Astrocyte of the spinal cord (primary cell): ENCODE measurements around the gene SHROOM2.
A peak's percentile ranks its signal among the peaks of the same experiment; 100 is the strongest.

Experiments used
- DNase-seq: peaks from one replicate; pipeline ENCODE4 v3.0.0; 2011; ENCODE audit warnings: low read depth, low spot score
- H3K4me3 ChIP-seq: 2 replicates; pipeline ENCODE4 v1.5.1; 2011; ENCODE audit warnings: low read depth, mild to moderate bottlenecking, low read length, moderate library complexity
- in situ Hi-C: cut with HindIII; loops from 2 replicates; pipeline ENCODE4 v1.10.0; 2017; ENCODE audit warnings: low sequenced_read_pairs
- TF ChIP-seq, protein P1 (sequence below): IDR thresholded peaks from 2 replicates; pipeline ENCODE4 v1.5.1; 2012; ENCODE audit warnings: low read depth, mild to moderate bottlenecking, low read length, inconsistent platforms

Gene SHROOM2

DNA sequence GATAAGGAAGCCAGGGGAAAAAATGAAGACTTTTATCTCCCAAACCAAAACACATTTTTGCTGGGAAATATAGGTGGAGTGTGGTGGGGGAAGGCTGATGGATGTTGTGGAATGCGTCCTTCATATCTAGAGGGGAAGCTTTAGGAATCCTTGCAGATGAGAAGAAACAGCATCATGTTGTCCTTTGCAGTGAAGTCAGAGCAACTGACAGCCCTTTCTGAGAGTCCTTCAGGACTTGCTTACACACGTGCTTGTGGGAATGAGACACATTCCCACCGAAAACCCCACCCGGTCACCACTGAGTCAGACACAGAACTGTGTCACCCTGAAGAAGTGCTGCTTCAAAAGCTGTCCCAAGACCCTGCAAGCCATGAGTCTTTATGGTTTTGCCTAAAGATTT lies 81.5 kb downstream of the SHROOM2 start:
- DNase-seq = no peak
- TF ChIP-seq, protein P1, sequence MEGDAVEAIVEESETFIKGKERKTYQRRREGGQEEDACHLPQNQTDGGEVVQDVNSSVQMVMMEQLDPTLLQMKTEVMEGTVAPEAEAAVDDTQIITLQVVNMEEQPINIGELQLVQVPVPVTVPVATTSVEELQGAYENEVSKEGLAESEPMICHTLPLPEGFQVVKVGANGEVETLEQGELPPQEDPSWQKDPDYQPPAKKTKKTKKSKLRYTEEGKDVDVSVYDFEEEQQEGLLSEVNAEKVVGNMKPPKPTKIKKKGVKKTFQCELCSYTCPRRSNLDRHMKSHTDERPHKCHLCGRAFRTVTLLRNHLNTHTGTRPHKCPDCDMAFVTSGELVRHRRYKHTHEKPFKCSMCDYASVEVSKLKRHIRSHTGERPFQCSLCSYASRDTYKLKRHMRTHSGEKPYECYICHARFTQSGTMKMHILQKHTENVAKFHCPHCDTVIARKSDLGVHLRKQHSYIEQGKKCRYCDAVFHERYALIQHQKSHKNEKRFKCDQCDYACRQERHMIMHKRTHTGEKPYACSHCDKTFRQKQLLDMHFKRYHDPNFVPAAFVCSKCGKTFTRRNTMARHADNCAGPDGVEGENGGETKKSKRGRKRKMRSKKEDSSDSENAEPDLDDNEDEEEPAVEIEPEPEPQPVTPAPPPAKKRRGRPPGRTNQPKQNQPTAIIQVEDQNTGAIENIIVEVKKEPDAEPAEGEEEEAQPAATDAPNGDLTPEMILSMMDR = no peak
- no peak overlapping the region for H3K4me3 ChIP-seq
- in situ Hi-C loops = no loop called here

DNA sequence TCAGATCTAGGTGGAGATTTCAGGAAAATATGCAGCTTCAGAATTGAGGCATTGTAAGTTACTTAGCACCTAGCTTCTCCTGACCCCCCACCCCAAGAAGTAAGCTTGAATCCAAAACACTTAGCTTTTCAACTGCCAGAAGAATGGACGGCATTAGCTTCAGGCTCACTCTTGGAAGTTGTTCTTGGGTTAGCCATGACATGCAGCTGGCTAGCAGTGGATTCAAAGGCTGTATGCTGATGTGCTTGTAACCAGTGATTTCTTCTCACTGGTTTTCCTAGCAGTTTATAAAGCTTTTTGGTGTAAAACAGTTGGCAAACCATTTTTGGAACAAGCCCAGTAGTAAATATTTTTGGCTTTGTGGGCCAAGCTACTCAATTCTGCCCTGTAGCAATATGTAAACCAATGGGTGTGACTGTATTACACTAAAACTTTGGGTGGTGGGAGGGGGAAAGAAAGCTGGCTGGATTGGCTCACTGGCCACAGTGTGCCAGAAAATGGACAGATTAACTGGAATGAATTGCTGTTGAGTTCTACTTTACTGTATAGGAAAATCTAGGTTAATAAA lies 85.6 kb downstream of the SHROOM2 start:
- in situ Hi-C loops = no loop called here
- no peak for DNase-seq
- no peak overlapping the region for H3K4me3 ChIP-seq
- TF ChIP-seq, protein P1 = no peak

DNA sequence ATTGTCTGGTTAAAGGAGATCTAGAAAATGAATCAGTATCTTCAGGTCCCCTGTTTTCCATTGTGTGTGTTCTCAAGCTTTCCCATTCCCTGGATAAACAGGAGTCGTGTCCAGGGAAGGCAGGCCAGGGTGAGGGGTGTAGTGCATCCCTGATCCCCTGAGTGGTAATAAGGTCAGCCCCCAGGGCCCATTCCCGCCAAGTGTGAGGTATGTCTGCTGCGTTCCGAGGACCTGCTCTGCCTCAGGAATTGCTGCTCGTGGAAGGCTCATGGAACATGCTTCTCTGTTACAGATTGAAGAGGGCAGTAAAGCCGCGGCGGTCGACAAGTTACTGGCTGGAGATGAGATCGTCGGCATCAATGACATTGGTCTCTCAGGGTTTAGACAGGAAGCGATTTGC lies 87.1 kb downstream of the SHROOM2 start:
- in situ Hi-C loops = no loop called here
- H3K4me3 ChIP-seq = no peak overlapping the region
- TF ChIP-seq, protein P1 = no peak
- DNase-seq = no peak

DNA sequence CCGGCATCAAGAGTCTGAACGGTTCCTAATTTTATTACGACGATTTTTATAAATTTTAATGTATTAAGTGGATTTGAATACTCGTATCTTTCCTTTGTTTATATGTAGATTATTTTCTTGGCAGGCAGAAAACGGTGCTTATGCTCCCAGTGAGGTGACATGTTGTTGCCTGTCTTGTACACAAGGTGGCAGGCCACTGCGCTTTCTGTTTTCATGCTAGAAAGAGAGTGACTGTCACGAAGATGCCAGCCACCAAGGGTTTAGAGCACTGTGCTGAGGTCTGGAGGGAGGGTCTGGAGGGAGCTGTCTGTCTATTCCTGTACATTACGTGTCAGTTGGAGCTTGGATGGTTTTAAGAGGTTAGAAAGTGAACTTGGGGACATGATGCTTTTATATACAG lies 87.7 kb downstream of the SHROOM2 start:
- H3K4me3 ChIP-seq = no peak overlapping the region
- in situ Hi-C loops = no loop called here
- TF ChIP-seq, protein P1 = peak; percentile 59
- peak; percentile 28 for DNase-seq

DNA sequence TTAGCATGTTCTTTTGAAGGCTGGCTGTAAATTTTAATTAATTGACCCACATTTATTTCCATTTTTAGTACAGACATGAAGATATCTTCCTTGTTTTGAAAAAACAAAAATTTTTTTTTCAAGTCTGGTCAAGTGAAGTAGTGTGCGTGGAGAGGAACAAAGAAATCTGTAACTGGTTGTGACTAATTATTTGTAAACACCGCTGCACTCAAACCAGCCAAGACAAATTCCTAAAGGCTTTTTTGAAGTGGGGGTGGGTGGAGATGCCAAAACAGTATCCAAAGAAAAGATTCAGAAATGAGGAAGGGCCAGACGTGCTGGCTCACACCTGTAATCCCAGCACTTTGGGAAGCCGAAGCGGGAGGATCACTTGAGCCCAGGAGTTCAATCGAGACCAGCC lies 88.3 kb downstream of the SHROOM2 start:
- DNase-seq = no peak
- TF ChIP-seq, protein P1 = no peak
- in situ Hi-C loops = no loop called here
- H3K4me3 ChIP-seq = no peak overlapping the region

DNA sequence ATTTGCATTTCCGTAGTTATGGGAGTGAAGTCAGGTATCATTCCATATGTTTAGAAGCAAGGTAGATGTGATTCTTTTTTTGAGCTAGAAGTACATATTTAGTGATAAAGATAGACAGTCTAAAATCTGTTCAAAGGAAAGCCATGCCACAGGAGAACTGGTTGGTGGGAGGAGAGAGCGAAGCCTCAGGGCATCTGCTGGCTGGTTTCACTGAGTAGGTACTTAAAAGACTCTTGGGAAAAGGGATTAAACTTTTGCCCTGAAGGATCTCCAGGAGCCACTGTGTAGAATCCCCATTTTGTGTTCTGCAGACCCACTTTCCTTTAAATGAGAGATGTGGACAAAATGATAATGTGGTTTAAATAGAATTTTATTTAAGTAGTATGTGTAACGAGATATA lies 89.6 kb downstream of the SHROOM2 start:
- H3K4me3 ChIP-seq = no peak overlapping the region
- TF ChIP-seq, protein P1 = no peak
- in situ Hi-C loops = no loop called here
- DNase-seq = no peak

DNA sequence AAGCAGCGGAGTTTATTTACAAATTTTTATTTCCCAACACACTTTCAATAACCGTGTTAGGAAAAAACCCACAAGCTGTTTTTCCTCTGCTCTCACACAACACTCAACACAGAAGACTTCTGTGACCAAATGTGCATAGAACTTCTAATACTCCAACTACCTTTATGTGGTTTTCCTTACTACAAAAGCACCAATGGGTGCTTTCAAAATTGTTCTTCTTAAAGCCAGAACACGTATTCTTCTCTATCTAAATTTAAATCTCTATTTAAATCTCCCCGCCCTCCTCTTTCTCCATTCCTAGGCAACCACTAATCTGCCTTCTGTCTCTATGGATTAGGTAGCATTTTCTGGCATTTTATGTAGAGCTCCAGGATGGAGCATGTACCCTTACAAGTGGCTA lies 90.0 kb downstream of the SHROOM2 start:
- in situ Hi-C loops = no loop called here
- H3K4me3 ChIP-seq = no peak overlapping the region
- TF ChIP-seq, protein P1 = no peak
- no peak for DNase-seq
